Measurements from ENCODE around the gene ZKSCAN3. TPM values are rescaled to one million over a fixed set of nuclear protein-coding genes. Genes with fewer than 3 reads are reported as not detected.

The ZKSCAN3 gene
- total RNA-seq, 1 experiment from 2014 or later = 2.7 TPM

- H3K4me3 Mint-ChIP-seq (ENCODE audit: unreplicated experiment) = no peak overlapping the region
- CTCF ChIA-PET = no interaction called here
- no peak for TF ChIP-seq CTCF (IDR thresholded peaks at IDR 0.05; ENCODE audit: unreplicated experiment)
- H3K4me1 Mint-ChIP-seq (ENCODE audit: insufficient read depth, unreplicated experiment) = no peaks in the 10 kb centered on the region
- H3K36me3 Mint-ChIP-seq (ENCODE audit: insufficient read depth, unreplicated experiment) = no peaks in the 10 kb centered on the region
- intact Hi-C loops (cut with micrococcal nuclease) = no loop called here
- peaks cover 16% of the 10 kb centered on the region for H3K9me3 Mint-ChIP-seq (ENCODE audit: unreplicated experiment)
- POLR2A ChIA-PET = interaction anchor here (1.0 to 1.5 kb wide), 3 partner anchors 9 to 66 kb away, joined by 3 to 6 read pairs (median 5); partner anchors contain the start of gene ZSCAN26
- no peaks in the 10 kb centered on the region for H3K27me3 Mint-ChIP-seq (ENCODE audit: insufficient read depth, unreplicated experiment)
- H3K27ac Mint-ChIP-seq (ENCODE audit: low read depth, unreplicated experiment) = no peak overlapping the region
- no peak for DNase-seq (ENCODE audit: unreplicated experiment)
- BruUV-seq (replicated peaks) = no TSS peak
Observed at GRCh38 chr6:28333599-28334018, 16.1 kb upstream of the ZKSCAN3 start.

GRCh38 chr6:28334286-28335039 is 15.3 kb upstream of the ZKSCAN3 start:
- no TSS peak for BruUV-seq (replicated peaks)
- ChIA-PET CTCF (interaction anchor here (0.6 kb wide), 1 partner anchor 55 kb away, joined by 7 read pairs; no protein-coding TSS in a partner anchor), POLR2A (interaction anchor here (0.9 to 3.8 kb wide), 10 partner anchors 9 to 607 kb away, joined by 3 to 52 read pairs (median 6); partner anchors contain the start of genes ZKSCAN3 and ZSCAN26)
- no peak for TF ChIP-seq CTCF (IDR thresholded peaks at IDR 0.05; ENCODE audit: unreplicated experiment)
- no peak for DNase-seq (ENCODE audit: unreplicated experiment)
- Mint-ChIP-seq H3K27me3 (ENCODE audit: insufficient read depth, unreplicated experiment) (no peaks in the 10 kb centered on the region), H3K4me1 (ENCODE audit: insufficient read depth, unreplicated experiment) (no peaks in the 10 kb centered on the region), H3K36me3 (ENCODE audit: insufficient read depth, unreplicated experiment) (no peaks in the 10 kb centered on the region), H3K27ac (ENCODE audit: low read depth, unreplicated experiment) (no peak overlapping the region), H3K4me3 (ENCODE audit: unreplicated experiment) (no peak overlapping the region), H3K9me3 (ENCODE audit: unreplicated experiment) (peaks cover 9% of the 10 kb centered on the region)
- intact Hi-C loops (cut with micrococcal nuclease) = loop anchor here (5.0 kb wide), 1 partner anchor 197 kb away; no protein-coding TSS in a partner anchor

- TF ChIP-seq CTCF (IDR thresholded peaks at IDR 0.05; ENCODE audit: unreplicated experiment) = no peak
- peaks cover 9% of the 10 kb centered on the region for H3K9me3 Mint-ChIP-seq (ENCODE audit: unreplicated experiment)
- POLR2A ChIA-PET = interaction anchor here (0.5 to 4.4 kb wide), 28 partner anchors 8 to 1725 kb away, joined by 3 to 71 read pairs (median 6); partner anchors contain the start of genes PGBD1, ZKSCAN3, ZKSCAN4 and ZKSCAN8
- no peaks in the 10 kb centered on the region for H3K4me1 Mint-ChIP-seq (ENCODE audit: insufficient read depth, unreplicated experiment)
- CTCF ChIA-PET = interaction anchor here (0.6 to 1.5 kb wide), 2 partner anchors 20 to 56 kb away, joined by 7 to 14 read pairs; no protein-coding TSS in a partner anchor
- BruUV-seq (replicated peaks) = no TSS peak
- no peak overlapping the region for H3K27ac Mint-ChIP-seq (ENCODE audit: low read depth, unreplicated experiment)
- no peak overlapping the region for H3K4me3 Mint-ChIP-seq (ENCODE audit: unreplicated experiment)
- no peak for DNase-seq (ENCODE audit: unreplicated experiment)
- intact Hi-C loops (cut with micrococcal nuclease) = loop anchor here (5.0 kb wide), 1 partner anchor 198 kb away; no protein-coding TSS in a partner anchor
- H3K27me3 Mint-ChIP-seq (ENCODE audit: insufficient read depth, unreplicated experiment) = no peaks in the 10 kb centered on the region
- H3K36me3 Mint-ChIP-seq (ENCODE audit: insufficient read depth, unreplicated experiment) = no peaks in the 10 kb centered on the region
Observed at GRCh38 chr6:28335040-28335563, 14.6 kb upstream of the ZKSCAN3 start.
